Measurements from ENCODE around the gene SIGLEC9.

SIGLEC9 gene

GRCh38 chr19:51093101-51093500, 31.6 kb upstream of the SIGLEC9 start:
- WGBS (ENCODE audit: extremely low coverage, insufficient coverage, insufficient read length) = no CpG with 5 or more reads among the region's 8 CpGs
- H3K79me1 ChIP-seq (ENCODE audit: low read length) = no peaks in the 10 kb centered on the region

GRCh38 chr19:51093510-51094345, 31.0 kb upstream of the SIGLEC9 start:
- WGBS (ENCODE audit: extremely low coverage, insufficient coverage, insufficient read length) = no CpG with 5 or more reads among the region's 22 CpGs
- H3K9ac ChIP-seq (ENCODE audit: low read length) = no peak overlapping the region
- no peak overlapping the region for H4K8ac ChIP-seq (ENCODE audit: low read depth, low read length)
- no peak overlapping the region for H3K4me3 ChIP-seq (ENCODE audit: low read depth, low read length)
- H3K27ac ChIP-seq (ENCODE audit: low read depth, low read length) = no peak overlapping the region
- H3K9me3 ChIP-seq (ENCODE audit: insufficient read depth, low read depth, low read length) = peaks cover 2% of the 10 kb centered on the region
- H4K12ac ChIP-seq (ENCODE audit: low read depth, low read length) = no peak overlapping the region
- no peak overlapping the region for H2AK5ac ChIP-seq (ENCODE audit: low read length)
- no peak overlapping the region for H4K91ac ChIP-seq (ENCODE audit: low read depth, low read length)
- no peak overlapping the region for H2BK120ac ChIP-seq (ENCODE audit: insufficient read depth, low read length, poor library complexity)
- no peak overlapping the region for H3K18ac ChIP-seq (ENCODE audit: low read length)
- no peaks in the 10 kb centered on the region for H3K79me2 ChIP-seq (ENCODE audit: control insufficient read depth, insufficient read depth, low read length, poor library complexity)
- H3K79me1 ChIP-seq (ENCODE audit: low read length) = no peaks in the 10 kb centered on the region
- no peak overlapping the region for H3K23ac ChIP-seq (ENCODE audit: low read length)
- H2BK12ac ChIP-seq (ENCODE audit: low read length) = no peak overlapping the region
- no peak overlapping the region for H2AFZ ChIP-seq (ENCODE audit: insufficient read depth, low read length, poor library complexity)
- H3K14ac ChIP-seq (ENCODE audit: low read length) = no peak overlapping the region
- H3K4ac ChIP-seq (ENCODE audit: low read depth, low read length) = no peak overlapping the region
- no peaks in the 10 kb centered on the region for H3K4me1 ChIP-seq (ENCODE audit: control insufficient read depth in 1 of 2, insufficient read depth in 2 of 2, low read length in 2 of 2)
- peaks cover 7 to 9% of the 10 kb centered on the region in 2 experiments for H3K36me3 ChIP-seq (ENCODE audit: control insufficient read depth in 1 of 2, insufficient read depth in 2 of 2, low read length in 2 of 2)
- no peak overlapping the region for H2BK5ac ChIP-seq (ENCODE audit: low read depth, low read length, poor library complexity)
- DNase-seq = no peak
- H3K4me2 ChIP-seq (ENCODE audit: low read length) = no peak overlapping the region
- H3K27me3 ChIP-seq (ENCODE audit: insufficient read depth, low read length) = no peaks in the 10 kb centered on the region

More at GRCh38 chr19:51093101-51093500, 31.6 kb upstream of the SIGLEC9 start:
- Histone ChIP-seq H4K12ac (ENCODE audit: low read depth, low read length) (no peak overlapping the region), H4K8ac (ENCODE audit: low read depth, low read length) (no peak overlapping the region), H2BK5ac (ENCODE audit: low read depth, low read length, poor library complexity) (no peak overlapping the region), H2BK12ac (ENCODE audit: low read length) (no peak overlapping the region), H2AFZ (ENCODE audit: insufficient read depth, low read length, poor library complexity) (no peak overlapping the region), H3K9ac (ENCODE audit: low read length) (no peak overlapping the region), H3K18ac (ENCODE audit: low read length) (no peak overlapping the region), H3K4ac (ENCODE audit: low read depth, low read length) (no peak overlapping the region), H3K4me2 (ENCODE audit: low read length) (no peak overlapping the region), H3K79me2 (ENCODE audit: control insufficient read depth, insufficient read depth, low read length, poor library complexity) (no peaks in the 10 kb centered on the region), H3K27me3 (ENCODE audit: insufficient read depth, low read length) (no peaks in the 10 kb centered on the region), H4K91ac (ENCODE audit: low read depth, low read length) (no peak overlapping the region), H3K9me3 (ENCODE audit: insufficient read depth, low read depth, low read length) (peaks cover 2% of the 10 kb centered on the region), H3K14ac (ENCODE audit: low read length) (no peak overlapping the region), H2BK120ac (ENCODE audit: insufficient read depth, low read length, poor library complexity) (no peak overlapping the region), H3K36me3 (ENCODE audit: control insufficient read depth in 1 of 2, insufficient read depth in 2 of 2, low read length in 2 of 2) (peaks cover 4 to 5% of the 10 kb centered on the region in 2 experiments), H3K4me1 (ENCODE audit: control insufficient read depth in 1 of 2, insufficient read depth in 2 of 2, low read length in 2 of 2) (no peaks in the 10 kb centered on the region), H3K27ac (ENCODE audit: low read depth, low read length) (no peak overlapping the region), H3K23ac (ENCODE audit: low read length) (no peak overlapping the region), H3K4me3 (ENCODE audit: low read depth, low read length) (no peak overlapping the region), H2AK5ac (ENCODE audit: low read length) (no peak overlapping the region)
- no peak for DNase-seq

GRCh38 chr19:51094696-51095279, 29.9 kb upstream of the SIGLEC9 start:
- Histone ChIP-seq H3K9me3 (ENCODE audit: insufficient read depth, low read depth, low read length) (peaks cover 2% of the 10 kb centered on the region), H3K27ac (ENCODE audit: low read depth, low read length) (no peak overlapping the region), H3K4me1 (ENCODE audit: control insufficient read depth in 1 of 2, insufficient read depth in 2 of 2, low read length in 2 of 2) (no peaks in the 10 kb centered on the region), H4K8ac (ENCODE audit: low read depth, low read length) (no peak overlapping the region), H3K23ac (ENCODE audit: low read length) (no peak overlapping the region), H2BK120ac (ENCODE audit: insufficient read depth, low read length, poor library complexity) (no peak overlapping the region), H3K4me2 (ENCODE audit: low read length) (no peak overlapping the region), H3K4me3 (ENCODE audit: low read depth, low read length) (no peak overlapping the region), H3K14ac (ENCODE audit: low read length) (no peak overlapping the region), H3K27me3 (ENCODE audit: insufficient read depth, low read length) (no peaks in the 10 kb centered on the region), H4K12ac (ENCODE audit: low read depth, low read length) (no peak overlapping the region), H3K9ac (ENCODE audit: low read length) (no peak overlapping the region), H2AK5ac (ENCODE audit: low read length) (no peak overlapping the region), H3K36me3 (ENCODE audit: control insufficient read depth in 1 of 2, insufficient read depth in 2 of 2, low read length in 2 of 2) (peaks cover 12 to 13% of the 10 kb centered on the region in 2 experiments), H3K79me1 (ENCODE audit: low read length) (no peaks in the 10 kb centered on the region), H2BK5ac (ENCODE audit: low read depth, low read length, poor library complexity) (no peak overlapping the region), H3K18ac (ENCODE audit: low read length) (no peak overlapping the region), H3K79me2 (ENCODE audit: control insufficient read depth, insufficient read depth, low read length, poor library complexity) (no peaks in the 10 kb centered on the region), H4K91ac (ENCODE audit: low read depth, low read length) (no peak overlapping the region), H2BK12ac (ENCODE audit: low read length) (no peak overlapping the region), H3K4ac (ENCODE audit: low read depth, low read length) (no peak overlapping the region), H2AFZ (ENCODE audit: insufficient read depth, low read length, poor library complexity) (no peak overlapping the region)
- peak in 1 of 2 donors; percentile 25 for DNase-seq
- no CpG with 5 or more reads among the region's 15 CpGs for WGBS (ENCODE audit: extremely low coverage, insufficient coverage, insufficient read length)

GRCh38 chr19:51096473-51097165, 28.1 kb upstream of the SIGLEC9 start:
- no peak overlapping the region for H3K4ac ChIP-seq (ENCODE audit: low read depth, low read length)
- no peak overlapping the region for H3K14ac ChIP-seq (ENCODE audit: low read length)
- H4K12ac ChIP-seq (ENCODE audit: low read depth, low read length) = no peak overlapping the region
- no peaks in the 10 kb centered on the region for H3K79me2 ChIP-seq (ENCODE audit: control insufficient read depth, insufficient read depth, low read length, poor library complexity)
- H4K8ac ChIP-seq (ENCODE audit: low read depth, low read length) = no peak overlapping the region
- H3K36me3 ChIP-seq (ENCODE audit: control insufficient read depth in 1 of 2, insufficient read depth in 2 of 2, low read length in 2 of 2) = peaks cover 15 to 16% of the 10 kb centered on the region in 2 experiments
- no peak overlapping the region for H2BK120ac ChIP-seq (ENCODE audit: insufficient read depth, low read length, poor library complexity)
- H3K79me1 ChIP-seq (ENCODE audit: low read length) = no peaks in the 10 kb centered on the region
- DNase-seq = no peak
- no peak overlapping the region for H3K27ac ChIP-seq (ENCODE audit: low read depth, low read length)
- no peak overlapping the region for H3K18ac ChIP-seq (ENCODE audit: low read length)
- no peak overlapping the region for H2BK12ac ChIP-seq (ENCODE audit: low read length)
- H3K4me2 ChIP-seq (ENCODE audit: low read length) = no peak overlapping the region
- H2BK5ac ChIP-seq (ENCODE audit: low read depth, low read length, poor library complexity) = no peak overlapping the region
- H3K27me3 ChIP-seq (ENCODE audit: insufficient read depth, low read length) = no peaks in the 10 kb centered on the region
- no peaks in the 10 kb centered on the region for H3K4me1 ChIP-seq (ENCODE audit: control insufficient read depth in 1 of 2, insufficient read depth in 2 of 2, low read length in 2 of 2)
- no peak overlapping the region for H3K4me3 ChIP-seq (ENCODE audit: low read depth, low read length)
- H3K23ac ChIP-seq (ENCODE audit: low read length) = no peak overlapping the region
- no peak overlapping the region for H3K9ac ChIP-seq (ENCODE audit: low read length)
- H4K91ac ChIP-seq (ENCODE audit: low read depth, low read length) = no peak overlapping the region
- no peak overlapping the region for H2AFZ ChIP-seq (ENCODE audit: insufficient read depth, low read length, poor library complexity)
- no peak overlapping the region for H2AK5ac ChIP-seq (ENCODE audit: low read length)
- no CpG with 5 or more reads among the region's 6 CpGs for WGBS (ENCODE audit: extremely low coverage, insufficient coverage, insufficient read length)
- H3K9me3 ChIP-seq (ENCODE audit: insufficient read depth, low read depth, low read length) = peaks cover 2% of the 10 kb centered on the region

Data from trophoblast cell (in vitro differentiated cells and primary cell).